ENCODE results near the gene STH.

GRCh38 chr17:45987706-45988105, 11.3 kb upstream of the STH start:
- TF ChIP-seq CTCF (conservative IDR thresholded peaks at IDR 0.05; ENCODE audit: low read depth in 2 of 2) = no peak
- no peak for TF ChIP-seq REST (IDR thresholded peaks at IDR 0.05; ENCODE audit: unreplicated experiment)
- TF ChIP-seq EZH2 (IDR thresholded peaks at IDR 0.05; ENCODE audit: low read depth, unreplicated experiment) = no peak
- TF ChIP-seq POLR2AphosphoS5 (IDR thresholded peaks at IDR 0.05; ENCODE audit: low read depth) = no peak
- TF ChIP-seq CREB1 (CRISPR knock-in tag; IDR thresholded peaks at IDR 0.05; ENCODE audit: low read depth) = no peak
- no peak for TF ChIP-seq NANOG (IDR thresholded peaks at IDR 0.05; ENCODE audit: borderline replicate concordance)
- TF ChIP-seq EZH2phosphoT487 (IDR thresholded peaks at IDR 0.05; ENCODE audit: unreplicated experiment) = no peak
- TF ChIP-seq ETS1 (IDR thresholded peaks at IDR 0.05) = no peak
- TF ChIP-seq ZNF462 (CRISPR knock-in tag; IDR thresholded peaks at IDR 0.05) = no peak
- no peak for TF ChIP-seq JUNB (IDR thresholded peaks at IDR 0.05; ENCODE audit: unreplicated experiment)
- TF ChIP-seq STAT1 (IDR thresholded peaks at IDR 0.05; ENCODE audit: unreplicated experiment) = no peak

All from GM23338 (cell line).